K562 (cell line): Measurements from ENCODE around the gene COL20A1. TPM values are rescaled to one million over a fixed set of nuclear protein-coding genes. Genes with fewer than 3 reads are reported as not detected.

Source experiments
- ATAC-seq: fragments of 200-7000 bp; cut with Tn5 transposase; 3 replicates; pipeline ENCODE4 v1.9.1; 2020; ENCODE audit warnings: moderate library complexity
- BruUV-seq: library from RNA; stranded (reverse); fragments of 400-500 nt; replicated peaks from 2 replicates; lab custom pipeline; 2021; lab: Mats Ljungman, UMichigan
- CTCF ChIA-PET: fragments of 300-600 bp; formaldehyde crosslinking; extraction: SDS; loops from one replicate; lab custom pipeline; 2021; ENCODE audit warnings: low intra/inter-chr PET ratio; lab: Yijun Ruan, JAX
- POLR2A ChIA-PET: fragments of 300-600, 350-650 bp; sonication (Branson Sonifier 250); formaldehyde crosslinking; extraction: SDS; loops from one replicate; lab custom pipeline; 2021; ENCODE audit warnings: antibody characterized with exemption, inconsistent platforms; lab: Yijun Ruan, JAX
- DNase-seq, 4 experiments: peaks; one replicate each; pipeline versions ENCODE4 v3.0.0 to v3.0.0-alpha.2; 2011 to 2018; ENCODE audit warnings: low spot score in 3 of 4, mixed read lengths in 3 of 4; ENCODE audit errors: extremely low read depth in 1 of 4
- FAIRE-seq: peaks from 2 replicates; lab custom pipeline; 2011; peaks lifted over from hg19 to GRCh38; lab: Jason Lieb, UNC
- H2AFZ ChIP-seq: 2 replicates; pipeline ENCODE4 v1.6.0; 2011; ENCODE audit warnings: low read depth, low read length, control low read depth, inconsistent platforms
- H3K27ac ChIP-seq: fragments of 200-600 bp; 3 replicates; pipeline ENCODE4 v1.8.0; 2011; ENCODE audit warnings: low read depth, mild to moderate bottlenecking, control low read depth, inconsistent platforms, low read length, moderate library complexity, mixed read lengths; ENCODE audit errors: extremely low read depth
- H3K27me3 ChIP-seq, 2 experiments: fragments of 300-600 bp in 1 of 2; 2 replicates in 1 of 2; 3 replicates in 1 of 2; pipeline versions ENCODE4 v1.6.0 to v1.8.0; 2011; ENCODE audit warnings: inconsistent platforms in 2 of 2, low read length in 2 of 2, mild to moderate bottlenecking in 1 of 2, mixed read lengths in 1 of 2, moderate library complexity in 1 of 2; ENCODE audit not compliant: control insufficient read depth in 2 of 2, insufficient read depth in 2 of 2
- H3K36me3 ChIP-seq: fragments of 300-600 bp; 3 replicates; pipeline ENCODE4 v1.8.0; 2011; ENCODE audit warnings: mild to moderate bottlenecking, low read length, inconsistent platforms; ENCODE audit not compliant: control insufficient read depth, insufficient read depth
- H3K4me1 ChIP-seq, 2 experiments: fragments of 200-600 bp in 1 of 2; replicated peaks in 1 of 2; 2 replicates in 1 of 2; 3 replicates in 1 of 2; pipeline versions ENCODE4 v1.5.1 to v1.8.0; 2011; ENCODE audit warnings: inconsistent platforms in 2 of 2, low read length in 2 of 2, mild to moderate bottlenecking in 1 of 2, mixed read lengths in 1 of 2, moderate library complexity in 1 of 2; ENCODE audit not compliant: control insufficient read depth in 2 of 2, insufficient read depth in 2 of 2
- H3K4me2 ChIP-seq: 2 replicates; pipeline ENCODE4 v1.6.1; 2011; ENCODE audit warnings: low read length, control low read depth, inconsistent platforms, mixed read lengths; ENCODE audit not compliant: insufficient read depth
- H3K4me3 ChIP-seq: fragments of 200-600 bp; sonication (generic), shearing (Covaris generic); 2 replicates; pipeline ENCODE4 v1.5.1; 2016; ENCODE audit warnings: control low read depth, inconsistent platforms
- H3K79me2 ChIP-seq: fragments of 200-600 bp; 3 replicates; pipeline ENCODE4 v1.8.0; 2011; ENCODE audit warnings: low read length, inconsistent platforms; ENCODE audit not compliant: control insufficient read depth, insufficient read depth
- H3K9ac ChIP-seq, 2 experiments: 2 replicates each; pipeline versions ENCODE4 v1.6.0 to v1.6.1; 2011; ENCODE audit warnings: low read depth in 2 of 2, low read length in 2 of 2, control low read depth in 1 of 2, inconsistent platforms in 1 of 2, mild to moderate bottlenecking in 1 of 2, mixed read lengths in 1 of 2; ENCODE audit not compliant: insufficient read depth in 1 of 2
- H3K9me1 ChIP-seq: one replicate; pipeline ENCODE4 v1.6.0; 2011; ENCODE audit warnings: inconsistent platforms, mild to moderate bottlenecking, low read length, moderate library complexity; ENCODE audit not compliant: control insufficient read depth, insufficient read depth
- H3K9me3 ChIP-seq: replicated peaks from 2 replicates; pipeline ENCODE4 v1.5.1; 2011; ENCODE audit warnings: low read depth, low read length, inconsistent platforms; ENCODE audit not compliant: control insufficient read depth, insufficient read depth
- H4K20me1 ChIP-seq: replicated peaks from 2 replicates; pipeline ENCODE4 v1.6.1; 2011; ENCODE audit warnings: low read length, inconsistent platforms, mixed read lengths; ENCODE audit not compliant: control insufficient read depth, insufficient read depth
- CTCFL ChIP-seq: IDR thresholded peaks from 2 replicates; pipeline ENCODE4 v1.6.1; 2011; ENCODE audit warnings: borderline replicate concordance, low read depth, mild to moderate bottlenecking, moderate library complexity, low read length; ENCODE audit not compliant: insufficient read depth, poor library complexity, severe bottlenecking
- PKNOX1 ChIP-seq: fragments of 450-650 bp; IDR thresholded peaks from 2 replicates; pipeline ENCODE4 v1.6.1; 2016
- ZBTB40 ChIP-seq, 2 experiments: fragments of 450-650 bp in 1 of 2; sonication (generic) in 1 of 2; formaldehyde crosslinking in 1 of 2; IDR thresholded peaks; 2 replicates each; pipeline versions ENCODE4 v1.7.1 to v1.9.0; 2016 to 2022; ENCODE audit warnings: inconsistent platforms in 1 of 2, mild to moderate bottlenecking in 1 of 2, missing genetic modification reagents in 1 of 2
- ZFP36 ChIP-seq: fragments of 150-350 bp; IDR thresholded peaks from 2 replicates; pipeline ENCODE4 v1.6.1; 2018; ENCODE audit warnings: low read length, low read depth; ENCODE audit not compliant: partially characterized antibody
- whole genome bisulfite sequencing: fragments of 100-300 bp; shearing (Covaris generic); methylation state at CpG from one replicate; pipeline ENCODE4 v1.1.6; 2016; ENCODE audit warnings: low coverage, mixed read lengths; ENCODE audit not compliant: insufficient coverage; ENCODE audit errors: missing lambda C conversion rate; 5-methylcytosine and 5-hydroxymethylcytosine counted together
- in situ Hi-C: fragments of 300-500 bp; cut with MboI; formaldehyde crosslinking; loops from 4 replicates; pipeline ENCODE4 v1.15.0; 2018; ENCODE audit warnings: inconsistent platforms, mixed read lengths
- intact Hi-C: fragments of 100-400 bp; cut with micrococcal nuclease; formaldehyde crosslinking; loops from 2 replicates; pipeline ENCODE4 v1.14.2; 2022
- polyA plus RNA-seq, 8 experiments: library from polyadenylated mRNA; depleted of rRNA in 4 of 8; stranded (reverse) in 5 of 8; unstranded in 3 of 8; fragments of >200 nt; fragmentation: Nextera tagmentation in 2 of 8; fragmentation: Illumina TruSeq in 1 of 8; extraction: Ambion mirVana in 2 of 8; extraction: Trizol in 1 of 8; gene quantifications; 2 replicates each; pipeline versions ENCODE4 v1.2.1 to v1.2.3, GENCODE V29; 2011 to 2014; ENCODE audit warnings: inconsistent platforms in 1 of 8, missing spikeins in 1 of 8
- total RNA-seq, 7 experiments: library from RNA; depleted of rRNA in 6 of 7; stranded (reverse); fragments of >200 nt in 6 of 7; fragmentation: Illumina TruSeq in 2 of 7; extraction: Trizol in 2 of 7; gene quantifications; 2 replicates each; pipeline versions ENCODE4 v1.2.1 to v1.2.3, GENCODE V29; 2011 to 2021; ENCODE audit warnings: low replicate concordance in 1 of 7

The COL20A1 gene
- total and polyA plus RNA-seq, 9 of the 15 experiments (the other 6 are each of a cell fraction or from before 2014, with no cell fraction given), result not detected

GRCh38 chr20:63306673-63307537 lies 13.9 kb downstream of the COL20A1 start:
- H3K36me3 ChIP-seq, result no peaks in the 10 kb centered on the region
- H3K9ac ChIP-seq, result no peak overlapping the region; a peak in 1 of 4 replicates
- DNase-seq (no peak), ATAC-seq (no peak)
- no peaks in the 10 kb centered on the region for H3K9me1 ChIP-seq
- TF ChIP-seq PKNOX1 (no peak), CTCFL (no peak), ZFP36 (peak; percentile 7), ZBTB40 (IDR thresholded peaks at IDR 0.05) (no peak), ZBTB40 (CRISPR knock-in tag; IDR thresholded peaks at IDR 0.05) (no peak)
- TF ChIP-seq, all 486 proteins: peak for 1
- BruUV-seq, result no TSS peak
- Histone ChIP-seq H3K27me3 (peaks cover 0 to 45% of the 10 kb centered on the region in 2 experiments; a peak in 2 of 5 replicates), H3K27ac (no peak overlapping the region), H3K4me2 (no peak overlapping the region), H3K4me3 (no peak overlapping the region), H4K20me1 (0 out of 2 replicates have a peak, but pooled peaks cover 7% of the 10 kb centered on the region), H3K79me2 (no peaks in the 10 kb centered on the region), H3K9me3 (no peaks in the 10 kb centered on the region), H2AFZ (no peak overlapping the region), H3K4me1 (peaks cover 0 to 36% of the 10 kb centered on the region in 2 experiments; a peak in 2 of 5 replicates)
- in situ Hi-C loops (no loop called here), intact Hi-C loops (no loop called here)
- CTCF ChIA-PET, result no interaction called here
- POLR2A ChIA-PET, result no interaction called here
- no peak for FAIRE-seq
- 34% methylated on average over 28 of the region's 35 CpGs for WGBS
